HPDE6-E6E7 (cell line): ENCODE measurements around the gene DMD.
"Not testable (repeated sequence)": the region's sequence is repeated elsewhere in the genome, so short reads cannot be mapped to it uniquely, and the experiment has no call there.

ENCODE experiments used
- DNase-seq: peaks from one replicate; pipeline ENCODE4 v3.0.0; 2011; ENCODE audit warnings: missing footprints; ENCODE audit errors: extremely low spot score

The DMD gene

DNA sequence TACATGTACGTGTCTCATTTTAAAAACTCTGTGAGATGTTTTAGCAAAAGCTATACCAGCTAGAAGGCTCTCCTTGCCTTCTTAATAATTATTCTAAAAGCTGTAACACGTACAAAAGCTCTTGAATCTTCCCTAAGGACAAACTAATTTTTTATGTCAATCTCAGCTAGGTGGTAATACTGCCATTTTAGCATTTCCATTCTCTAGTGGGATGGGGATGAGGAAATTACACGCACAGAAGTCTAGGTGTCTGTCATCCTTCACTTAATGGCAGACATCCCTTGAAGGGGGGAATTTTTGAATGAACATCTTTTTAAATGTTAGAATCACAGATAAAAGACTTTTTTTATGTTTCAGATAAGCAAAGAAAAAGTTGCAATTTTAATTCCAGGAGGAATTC is 569.1 kb downstream of the DMD start:
- no peak for DNase-seq

DNA sequence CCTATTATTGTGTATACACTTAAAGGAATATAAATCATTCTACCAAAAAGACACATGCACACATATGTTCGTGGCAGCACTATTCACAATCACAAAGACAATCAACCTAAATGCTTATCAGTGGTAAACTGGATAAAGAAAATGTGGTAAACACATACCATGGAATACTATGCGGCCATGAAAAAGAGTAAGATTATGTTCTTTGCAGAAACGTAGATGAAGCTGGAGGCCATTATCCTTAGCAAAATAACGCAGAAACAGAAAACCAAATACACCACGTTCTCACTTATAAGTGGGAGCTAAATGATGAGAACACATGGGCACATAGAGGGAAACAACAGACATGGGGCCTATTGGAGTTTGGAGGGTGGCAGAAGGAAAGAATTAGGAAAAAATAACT is 593.2 kb downstream of the DMD start:
- DNase-seq, result no peak

DNA sequence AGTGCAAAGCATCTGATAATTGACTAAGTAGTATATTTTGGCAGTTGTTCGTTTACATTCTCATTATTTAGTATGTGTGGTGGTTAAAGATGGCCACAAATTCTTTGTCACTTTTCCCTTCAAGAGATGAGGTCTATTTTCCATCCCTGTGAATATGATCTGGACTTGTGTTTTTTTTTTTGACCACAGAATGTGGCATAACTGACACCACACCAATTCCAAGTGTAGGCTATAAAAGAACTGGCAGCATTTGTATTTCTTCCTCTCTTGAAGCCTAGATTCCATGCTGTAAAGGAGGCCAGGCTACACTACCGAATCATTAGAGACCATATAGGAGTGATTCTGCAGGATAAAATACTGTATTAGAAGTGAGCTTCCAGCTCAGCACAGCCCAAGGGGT is 596.6 kb downstream of the DMD start:
- no peak for DNase-seq

- no peak for DNase-seq
Observed at GRCh38 chrX:32599156-32599555, 612.2 kb downstream of the DMD start.

GRCh38 chrX:32598707-32599106 is 612.6 kb downstream of the DMD start:
- DNase-seq, result no peak

- no peak for DNase-seq
Observed at GRCh38 chrX:32597777-32598176, 613.6 kb downstream of the DMD start.

DNA sequence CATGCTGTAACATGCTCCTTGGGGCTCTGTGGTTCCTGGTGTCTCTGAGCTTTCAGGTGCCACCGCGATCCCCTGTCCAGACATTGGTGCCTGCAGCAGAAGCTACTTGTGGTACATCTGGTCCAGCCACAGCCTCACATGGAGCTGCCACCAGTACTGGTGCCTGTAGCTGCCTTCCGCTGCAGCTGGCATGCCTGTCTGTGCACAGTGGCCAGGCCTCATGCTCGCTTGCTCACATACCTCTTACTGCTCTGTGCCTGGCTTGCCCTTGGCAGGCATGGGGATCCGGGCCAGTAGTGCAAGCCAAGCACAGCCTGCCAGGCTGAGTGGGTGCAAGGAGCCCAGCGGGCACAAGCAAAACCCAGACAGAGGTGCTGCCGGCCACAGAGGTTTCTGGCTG is 618.6 kb downstream of the DMD start:
- DNase-seq, result no peak

GRCh38 chrX:32591589-32591988 is 619.8 kb downstream of the DMD start:
- DNase-seq, result no peak

GRCh38 chrX:32582729-32583128 is 628.6 kb downstream of the DMD start:
- DNase-seq, result no peak

GRCh38 chrX:32576885-32577284 is 634.5 kb downstream of the DMD start:
- DNase-seq, result no peak

DNA sequence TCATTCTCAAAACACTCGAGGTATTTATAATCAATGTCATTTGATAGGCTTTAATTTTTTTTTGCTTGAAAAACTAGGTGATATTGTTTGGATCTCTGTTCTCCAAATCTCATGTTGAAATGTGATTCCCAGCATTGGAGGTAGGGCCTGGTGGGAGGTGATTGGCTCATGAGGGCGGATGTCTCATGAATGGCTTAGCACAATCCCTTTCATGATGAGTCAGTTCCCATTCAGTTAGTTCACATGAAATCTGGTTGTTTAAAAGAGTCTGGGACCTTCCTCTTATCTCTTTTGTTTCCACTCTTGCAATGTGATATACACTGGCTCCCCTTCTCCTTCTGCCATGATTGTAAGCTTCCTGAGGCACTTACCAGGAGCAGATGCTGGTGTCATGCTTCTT is 638.7 kb downstream of the DMD start:
- no peak for DNase-seq

DNA sequence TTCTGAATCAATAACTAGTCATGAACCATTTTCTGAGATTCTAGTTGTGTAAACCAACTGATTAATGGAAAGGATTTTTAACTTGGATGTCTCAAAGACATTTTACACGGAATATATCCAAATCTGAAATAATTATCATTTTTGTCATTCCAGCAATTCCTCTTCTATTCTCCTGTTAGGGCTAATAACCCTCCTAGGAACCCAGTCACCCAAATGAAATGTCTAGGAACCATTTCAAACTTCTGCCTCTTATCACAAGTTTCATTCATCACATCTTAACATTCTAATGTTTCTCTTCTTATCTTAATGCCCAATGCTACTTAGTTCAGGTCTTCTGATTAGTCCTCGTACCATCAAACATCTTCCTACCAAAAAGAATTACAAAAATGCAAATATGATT is 639.8 kb downstream of the DMD start:
- DNase-seq, result no peak

DNA sequence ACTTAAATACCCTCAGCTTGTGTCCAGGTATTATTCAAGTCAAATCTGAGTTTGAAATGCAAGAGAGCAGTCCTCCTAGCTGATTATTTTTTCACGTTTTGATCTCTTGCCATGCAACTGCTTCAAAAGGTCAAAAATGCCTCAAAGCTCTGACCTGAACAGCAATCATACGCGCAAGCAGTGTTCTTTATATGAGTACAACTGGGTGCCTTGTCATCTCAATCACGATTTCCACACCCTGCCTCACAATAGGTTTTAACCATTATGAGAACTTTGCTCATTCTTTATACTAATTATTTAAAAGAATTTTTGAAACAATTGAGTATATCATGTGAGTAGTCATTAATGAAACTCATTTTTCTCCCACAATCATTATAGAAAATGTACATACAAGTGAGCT is 649.1 kb downstream of the DMD start:
- no peak for DNase-seq

- DNase-seq, result no peak
Observed at GRCh38 chrX:32545101-32545500, 666.2 kb downstream of the DMD start.

GRCh38 chrX:32538554-32538953 is 672.8 kb downstream of the DMD start:
- no peak for DNase-seq

DNA sequence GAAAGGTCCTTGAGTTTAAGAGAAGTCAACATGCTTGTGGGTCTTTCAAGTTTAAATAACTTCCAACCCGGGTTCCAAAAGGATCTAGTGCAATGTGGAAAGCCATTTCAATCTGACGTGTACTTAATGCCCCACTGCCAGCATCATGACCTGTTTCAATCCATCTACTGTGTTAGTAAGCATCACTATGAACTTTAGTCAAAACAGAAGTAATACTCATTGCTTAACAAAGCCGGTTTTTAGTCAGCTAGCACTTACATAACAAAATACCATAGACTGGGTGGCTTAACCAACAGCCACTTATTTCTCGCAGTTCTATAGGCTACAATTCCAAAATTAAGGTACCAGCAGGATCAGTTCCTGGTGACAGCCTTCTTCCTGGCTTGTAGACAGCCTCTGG is 677.5 kb downstream of the DMD start:
- no peak for DNase-seq

DNA sequence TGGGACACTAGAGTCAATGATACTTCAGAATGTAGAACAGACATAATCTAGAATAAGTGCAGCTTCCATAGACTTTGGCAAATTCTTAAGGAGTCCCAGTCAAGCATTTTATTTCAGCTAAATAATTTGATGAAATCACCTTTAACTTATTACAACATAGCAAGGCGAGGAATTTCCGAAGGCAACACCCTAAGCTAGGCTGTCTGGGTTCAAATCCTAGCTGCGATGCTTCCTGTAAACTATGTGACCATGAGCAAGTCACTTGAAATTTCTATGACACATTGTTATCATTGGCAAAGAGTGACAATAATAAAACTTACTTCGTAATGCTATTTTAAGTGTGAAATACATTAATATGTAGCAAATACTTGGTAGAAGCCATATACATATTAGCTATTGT is 679.1 kb downstream of the DMD start:
- DNase-seq, result no peak

DNA sequence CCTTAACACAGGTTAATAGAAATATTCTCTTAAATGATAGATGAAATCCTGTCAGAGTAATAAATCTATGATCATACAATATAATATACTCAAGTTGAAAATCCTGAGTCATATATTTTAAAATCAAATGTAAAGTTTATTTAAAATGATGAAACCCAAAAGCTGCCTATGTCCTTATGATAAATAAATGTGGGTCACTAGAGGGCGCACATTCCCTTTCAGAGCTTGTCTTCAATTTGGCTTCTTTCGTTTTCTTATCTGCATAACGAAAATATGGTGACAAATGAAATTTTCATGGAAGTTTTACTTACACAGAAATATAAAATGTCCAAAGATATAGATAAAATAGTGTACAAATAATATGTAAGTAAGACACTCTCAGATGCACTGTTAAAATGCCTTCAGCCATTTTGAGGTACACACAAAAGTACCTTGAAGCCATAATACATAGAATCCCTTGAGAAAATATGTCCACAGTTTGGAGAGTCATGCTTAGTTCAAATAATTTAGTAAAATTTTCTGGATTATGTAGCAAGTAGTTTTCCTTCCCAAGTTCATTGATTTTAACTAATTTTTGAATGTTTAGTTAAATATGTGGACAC is 680.4 kb downstream of the DMD start:
- DNase-seq, result peak; percentile 1

DNA sequence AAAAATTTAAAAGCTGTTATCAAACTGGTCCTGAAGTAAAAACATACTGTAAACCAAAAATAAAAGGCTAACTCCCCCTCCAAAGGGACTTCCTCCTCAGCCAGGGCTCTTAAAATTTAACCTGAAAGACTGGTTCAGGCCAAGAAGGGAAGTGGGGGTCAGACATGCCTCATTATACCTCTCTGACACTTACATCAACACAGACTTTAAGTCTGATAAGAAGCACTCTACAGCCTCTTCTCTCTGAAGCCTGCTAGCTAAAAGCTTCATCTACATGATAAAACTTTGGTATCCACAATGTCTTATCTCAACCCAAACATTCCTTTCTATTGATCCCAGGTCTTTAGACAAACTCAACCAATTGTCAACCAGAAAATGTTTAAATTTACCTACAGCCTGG is 682.9 kb downstream of the DMD start:
- not testable (repeated sequence) for DNase-seq

DNA sequence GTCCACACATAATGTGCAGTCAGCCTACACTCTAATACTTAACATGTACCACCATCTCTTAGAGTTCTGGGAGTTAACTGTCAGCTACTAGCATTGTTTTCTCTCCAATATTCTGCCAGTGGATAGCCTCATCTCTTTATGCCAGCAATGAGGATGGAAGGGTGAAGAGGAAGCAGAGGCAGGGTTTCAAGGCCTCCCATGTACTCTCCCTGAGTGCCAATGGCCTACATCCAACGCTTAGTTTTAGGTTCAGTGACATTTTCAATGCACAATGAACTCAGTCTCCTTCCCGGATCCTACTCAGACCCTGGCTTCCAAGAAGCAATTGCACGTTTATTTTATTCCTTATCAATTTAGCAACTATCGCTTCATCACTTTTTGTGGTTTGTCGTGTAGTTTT is 686.1 kb downstream of the DMD start:
- no peak for DNase-seq

DNA sequence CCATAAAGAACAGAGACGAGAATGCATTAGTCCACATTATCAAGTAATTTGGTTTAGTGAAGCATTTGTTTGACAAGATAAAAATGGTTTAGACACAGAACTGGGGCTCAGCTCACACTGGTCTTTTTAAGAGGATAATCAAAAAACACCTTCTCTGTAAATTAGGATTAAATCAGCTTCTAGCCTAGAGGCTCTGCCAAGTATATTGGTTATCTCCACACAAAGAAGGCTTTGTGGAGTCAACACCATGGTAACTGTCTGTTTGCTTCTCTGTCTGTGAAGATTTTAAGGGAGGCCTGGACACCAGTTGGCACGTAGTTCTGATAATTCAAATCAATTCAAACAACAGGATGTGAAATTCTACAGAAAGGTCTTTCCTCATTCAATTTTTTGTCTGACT is 687.0 kb downstream of the DMD start:
- no peak for DNase-seq

GRCh38 chrX:32520789-32521188 is 690.6 kb downstream of the DMD start:
- DNase-seq, result no peak

DNA sequence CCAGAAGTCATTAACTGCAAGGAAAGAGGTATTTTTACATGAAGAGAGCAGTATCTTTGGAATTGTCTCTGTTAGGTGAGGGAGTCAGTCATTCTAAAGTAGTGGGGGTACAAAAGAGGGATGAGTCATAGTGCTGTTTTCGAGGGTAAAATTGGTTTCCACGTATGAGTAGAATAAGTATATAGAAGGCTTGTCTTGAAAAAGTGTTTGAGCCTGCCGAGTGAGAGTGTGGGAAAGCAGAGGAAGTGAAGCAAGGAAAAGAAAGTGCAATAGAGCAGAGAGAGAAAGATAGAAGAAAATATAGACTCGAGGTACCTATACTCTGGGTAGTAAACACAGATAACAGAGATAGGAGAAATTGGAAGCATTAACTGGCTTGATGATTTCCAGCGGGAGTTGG is 696.4 kb downstream of the DMD start:
- no peak for DNase-seq

GRCh38 chrX:32501606-32502005 is 709.7 kb downstream of the DMD start:
- DNase-seq, result no peak

- DNase-seq, result no peak
Observed at GRCh38 chrX:32496671-32497070, 714.7 kb downstream of the DMD start.
